Measurements from ENCODE around the gene SORT1. TPM values are rescaled to one million over a fixed set of nuclear protein-coding genes. Genes with fewer than 3 reads are reported as not detected.

Gene SORT1
- polyA plus RNA-seq, 1 donor from 2014 or later: 33.3 TPM

DNA sequence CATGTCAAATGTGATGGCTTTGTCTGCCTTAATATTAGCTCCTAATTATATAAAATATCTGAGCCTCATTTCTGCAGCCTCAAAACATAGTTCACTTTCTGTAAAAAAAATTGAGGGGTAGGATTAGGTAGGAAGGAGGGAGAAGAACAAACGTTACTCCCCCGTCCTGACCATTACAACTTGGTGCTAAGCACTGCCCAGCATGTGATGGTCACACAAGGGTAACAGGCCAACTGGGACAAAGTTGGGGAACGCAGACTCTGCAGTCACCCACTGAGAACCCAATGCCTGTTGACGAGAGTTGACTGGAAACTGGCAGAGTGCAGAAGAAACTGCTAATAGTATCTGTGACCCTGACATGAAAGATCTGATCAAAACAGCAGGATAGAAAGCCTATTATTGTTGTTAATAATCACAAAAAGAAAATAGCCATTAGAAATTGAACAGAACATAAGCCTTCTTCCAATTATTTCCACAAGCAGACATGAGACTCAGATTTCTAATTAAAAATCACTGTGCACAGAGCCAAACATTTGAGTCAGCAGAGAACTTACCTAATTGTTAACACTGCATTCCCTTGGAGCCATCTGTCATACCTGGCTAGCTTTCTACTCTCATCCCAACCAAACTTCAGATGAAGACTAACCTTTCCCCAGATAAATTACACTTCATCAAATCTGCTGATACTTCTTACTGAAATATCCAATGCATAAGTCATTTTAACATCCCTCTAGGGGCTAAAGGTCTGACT, 5.5 kb downstream of the SORT1 start:
- H3K27me3 ChIP-seq (ENCODE audit: insufficient read depth, low read depth, low read length): no peaks in the 10 kb centered on the region
- no peak overlapping the region for H2AFZ ChIP-seq (ENCODE audit: low read depth, low read length)
- H3K9me3 ChIP-seq (ENCODE audit: low read length): no peaks in the 10 kb centered on the region
- H3K4me3 ChIP-seq (ENCODE audit: low read length): no peak overlapping the region
- no peak overlapping the region for H3K9ac ChIP-seq (ENCODE audit: low read length)
- no peaks in the 10 kb centered on the region for H3K9me2 ChIP-seq (ENCODE audit: insufficient read depth, low read length)
- H3K4me2 ChIP-seq (ENCODE audit: low read length): no peak overlapping the region
- no peak overlapping the region for H3K27ac ChIP-seq (ENCODE audit: low read length)
- H4K20me1 ChIP-seq (ENCODE audit: insufficient read depth): peaks cover 3% of the 10 kb centered on the region
- no peaks in the 10 kb centered on the region for H3F3A ChIP-seq (ENCODE audit: insufficient read depth, low read length, poor library complexity, severe bottlenecking)
- H3K36me3 ChIP-seq (ENCODE audit: insufficient read depth, low read length): peaks cover 4% of the 10 kb centered on the region
- TF ChIP-seq, protein P1, sequence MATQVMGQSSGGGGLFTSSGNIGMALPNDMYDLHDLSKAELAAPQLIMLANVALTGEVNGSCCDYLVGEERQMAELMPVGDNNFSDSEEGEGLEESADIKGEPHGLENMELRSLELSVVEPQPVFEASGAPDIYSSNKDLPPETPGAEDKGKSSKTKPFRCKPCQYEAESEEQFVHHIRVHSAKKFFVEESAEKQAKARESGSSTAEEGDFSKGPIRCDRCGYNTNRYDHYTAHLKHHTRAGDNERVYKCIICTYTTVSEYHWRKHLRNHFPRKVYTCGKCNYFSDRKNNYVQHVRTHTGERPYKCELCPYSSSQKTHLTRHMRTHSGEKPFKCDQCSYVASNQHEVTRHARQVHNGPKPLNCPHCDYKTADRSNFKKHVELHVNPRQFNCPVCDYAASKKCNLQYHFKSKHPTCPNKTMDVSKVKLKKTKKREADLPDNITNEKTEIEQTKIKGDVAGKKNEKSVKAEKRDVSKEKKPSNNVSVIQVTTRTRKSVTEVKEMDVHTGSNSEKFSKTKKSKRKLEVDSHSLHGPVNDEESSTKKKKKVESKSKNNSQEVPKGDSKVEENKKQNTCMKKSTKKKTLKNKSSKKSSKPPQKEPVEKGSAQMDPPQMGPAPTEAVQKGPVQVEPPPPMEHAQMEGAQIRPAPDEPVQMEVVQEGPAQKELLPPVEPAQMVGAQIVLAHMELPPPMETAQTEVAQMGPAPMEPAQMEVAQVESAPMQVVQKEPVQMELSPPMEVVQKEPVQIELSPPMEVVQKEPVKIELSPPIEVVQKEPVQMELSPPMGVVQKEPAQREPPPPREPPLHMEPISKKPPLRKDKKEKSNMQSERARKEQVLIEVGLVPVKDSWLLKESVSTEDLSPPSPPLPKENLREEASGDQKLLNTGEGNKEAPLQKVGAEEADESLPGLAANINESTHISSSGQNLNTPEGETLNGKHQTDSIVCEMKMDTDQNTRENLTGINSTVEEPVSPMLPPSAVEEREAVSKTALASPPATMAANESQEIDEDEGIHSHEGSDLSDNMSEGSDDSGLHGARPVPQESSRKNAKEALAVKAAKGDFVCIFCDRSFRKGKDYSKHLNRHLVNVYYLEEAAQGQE (IDR thresholded peaks at IDR 0.05; ENCODE audit: borderline replicate concordance): no peak
- no peak for TF ChIP-seq SMC3 (conservative IDR thresholded peaks at IDR 0.05; ENCODE audit: poor library complexity)
- no peak for TF ChIP-seq RAD21 (conservative IDR thresholded peaks at IDR 0.05)
- peaks cover 79% of the 10 kb centered on the region for H3K79me2 ChIP-seq (replicated peaks; ENCODE audit: insufficient read depth, low read length)

DNA sequence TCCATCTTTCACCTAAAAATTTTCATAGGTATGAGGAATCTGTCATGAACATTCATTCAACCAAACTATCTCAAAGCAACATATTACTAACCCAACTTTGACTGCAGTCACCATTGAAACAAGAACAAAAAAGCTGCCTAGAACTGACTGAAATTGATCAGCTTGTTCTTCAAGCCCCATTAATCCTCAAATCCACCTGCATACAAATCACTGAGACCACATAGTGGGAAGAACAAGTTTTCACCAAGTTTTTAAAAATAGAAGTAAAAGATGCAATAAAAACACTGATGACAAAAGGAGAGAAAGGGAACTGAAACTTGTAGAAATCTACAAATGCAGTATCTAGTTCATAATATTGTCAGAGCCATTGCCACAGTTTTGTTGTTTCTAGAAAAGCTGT, 6.1 kb downstream of the SORT1 start:
- Histone ChIP-seq H2AFZ (ENCODE audit: low read depth, low read length) (no peak overlapping the region), H4K20me1 (ENCODE audit: insufficient read depth) (peaks cover 3% of the 10 kb centered on the region), H3K9ac (ENCODE audit: low read length) (no peak overlapping the region), H3K79me2 (replicated peaks; ENCODE audit: insufficient read depth, low read length) (peaks cover 76% of the 10 kb centered on the region), H3F3A (ENCODE audit: insufficient read depth, low read length, poor library complexity, severe bottlenecking) (no peaks in the 10 kb centered on the region), H3K27ac (ENCODE audit: low read length) (no peak overlapping the region), H3K27me3 (ENCODE audit: insufficient read depth, low read depth, low read length) (no peaks in the 10 kb centered on the region), H3K9me2 (ENCODE audit: insufficient read depth, low read length) (no peaks in the 10 kb centered on the region), H3K36me3 (ENCODE audit: insufficient read depth, low read length) (peaks cover 4% of the 10 kb centered on the region), H3K4me3 (ENCODE audit: low read length) (no peak overlapping the region), H3K4me2 (ENCODE audit: low read length) (no peak overlapping the region), H3K9me3 (ENCODE audit: low read length) (no peaks in the 10 kb centered on the region)
- TF ChIP-seq, protein P2, sequence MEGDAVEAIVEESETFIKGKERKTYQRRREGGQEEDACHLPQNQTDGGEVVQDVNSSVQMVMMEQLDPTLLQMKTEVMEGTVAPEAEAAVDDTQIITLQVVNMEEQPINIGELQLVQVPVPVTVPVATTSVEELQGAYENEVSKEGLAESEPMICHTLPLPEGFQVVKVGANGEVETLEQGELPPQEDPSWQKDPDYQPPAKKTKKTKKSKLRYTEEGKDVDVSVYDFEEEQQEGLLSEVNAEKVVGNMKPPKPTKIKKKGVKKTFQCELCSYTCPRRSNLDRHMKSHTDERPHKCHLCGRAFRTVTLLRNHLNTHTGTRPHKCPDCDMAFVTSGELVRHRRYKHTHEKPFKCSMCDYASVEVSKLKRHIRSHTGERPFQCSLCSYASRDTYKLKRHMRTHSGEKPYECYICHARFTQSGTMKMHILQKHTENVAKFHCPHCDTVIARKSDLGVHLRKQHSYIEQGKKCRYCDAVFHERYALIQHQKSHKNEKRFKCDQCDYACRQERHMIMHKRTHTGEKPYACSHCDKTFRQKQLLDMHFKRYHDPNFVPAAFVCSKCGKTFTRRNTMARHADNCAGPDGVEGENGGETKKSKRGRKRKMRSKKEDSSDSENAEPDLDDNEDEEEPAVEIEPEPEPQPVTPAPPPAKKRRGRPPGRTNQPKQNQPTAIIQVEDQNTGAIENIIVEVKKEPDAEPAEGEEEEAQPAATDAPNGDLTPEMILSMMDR (IDR thresholded peaks at IDR 0.05; ENCODE audit: poor library complexity, severe bottlenecking): no peak
- no peak for TF ChIP-seq SMC3 (conservative IDR thresholded peaks at IDR 0.05; ENCODE audit: poor library complexity)
- no peak for TF ChIP-seq EZH2 (IDR thresholded peaks at IDR 0.05; ENCODE audit: borderline replicate concordance, insufficient read depth, low read length, poor library complexity, severe bottlenecking)
- no peak for TF ChIP-seq MXI1 (conservative IDR thresholded peaks at IDR 0.05; ENCODE audit: poor library complexity, severe bottlenecking)
- TF ChIP-seq, protein P1 (IDR thresholded peaks at IDR 0.05; ENCODE audit: borderline replicate concordance): no peak
- TF ChIP-seq TAF1 (IDR thresholded peaks at IDR 0.05; ENCODE audit: low read depth): no peak
- no peak for TF ChIP-seq EP300 (conservative IDR thresholded peaks at IDR 0.05; ENCODE audit: poor library complexity, severe bottlenecking)
